Peyer's patch (tissue), 4 donors: ENCODE measurements around the gene MAST4. TPM values are rescaled to one million over a fixed set of nuclear protein-coding genes. Genes with fewer than 3 reads are reported as not detected.

Experiments used
- DNase-seq, 3 donors: peaks; one replicate each; pipeline ENCODE4 v3.0.0-alpha.2; 2017 to 2019
- H3K27ac ChIP-seq, 4 donors: fragments of 200-600 bp; sonication (generic); one replicate each; pipeline ENCODE4 v1.5.1; 2016 to 2019
- H3K27me3 ChIP-seq, 2 donors: fragments of 200-600 bp; sonication (generic); one replicate each; pipeline ENCODE4 v1.5.1; 2019
- H3K36me3 ChIP-seq, 3 donors: fragments of 200-600 bp; sonication (generic); one replicate each; pipeline ENCODE4 v1.5.1; 2016 to 2019
- H3K4me1 ChIP-seq, 4 donors: fragments of 200-600 bp; sonication (generic); one replicate each; pipeline ENCODE4 v1.5.1; 2016 to 2019
- H3K4me3 ChIP-seq, 4 donors: fragments of 200-600 bp; sonication (generic); 1 replicate in 3 of 4; 2 replicates in 1 of 4; pipeline ENCODE4 v1.5.1; 2016 to 2019; ENCODE audit warnings: mild to moderate bottlenecking in 1 of 4
- H3K9me3 ChIP-seq, 4 donors: fragments of 200-600 bp; sonication (generic); one replicate each; pipeline ENCODE4 v1.5.1; 2016 to 2019; ENCODE audit warnings: mild to moderate bottlenecking in 1 of 4
- POLR2A ChIP-seq, 2 donors: fragments of 450-650 bp; IDR thresholded peaks; one replicate each; pipeline ENCODE4 v1.5.1; 2017; ENCODE audit warnings: antibody characterized with exemption in 2 of 2, mild to moderate bottlenecking in 2 of 2, moderate library complexity in 2 of 2
- total RNA-seq, 4 donors: library from RNA; depleted of rRNA; stranded (reverse); fragments of >200 nt; gene quantifications; one replicate each; pipeline ENCODE4 v1.1.0, GENCODE V29; 2016
- TF ChIP-seq, protein P1 (sequence below), 6 experiments: fragments of 450-650 bp in 4 of 6; fragments of 200-600 bp in 2 of 6; sonication (generic) in 1 of 6; IDR thresholded peaks; one replicate each; pipeline ENCODE4 v1.5.1; 2017 to 2019; ENCODE audit warnings: antibody characterized with exemption in 6 of 6, mild to moderate bottlenecking in 3 of 6, moderate library complexity in 1 of 6

Gene MAST4
- total RNA-seq, 4 donors from 2014 or later: 20.2 to 23.1 (median 21.4) TPM

DNA sequence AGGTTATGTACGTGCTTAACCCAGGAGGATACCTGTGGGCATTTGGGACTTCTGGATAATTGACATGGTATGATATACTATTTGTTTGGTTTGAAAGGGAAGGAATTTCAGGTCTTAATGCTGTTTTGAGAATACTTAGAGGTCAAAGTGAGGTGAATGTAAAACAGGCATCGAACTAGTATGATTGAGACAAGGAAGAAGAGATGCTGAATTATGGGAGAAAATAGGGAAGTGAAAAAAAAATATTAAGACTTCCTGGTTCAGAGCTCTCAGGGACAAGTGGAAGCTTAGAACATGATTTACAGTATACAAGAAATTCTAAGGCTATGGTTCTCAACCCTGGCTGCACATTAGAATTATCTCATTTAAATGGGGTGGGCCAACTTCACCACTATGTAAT lies 485.1 kb downstream of the MAST4 start:
- Histone ChIP-seq H3K4me1 (no peaks in the 10 kb centered on the region), H3K36me3 (no peaks in the 10 kb centered on the region)
- TF ChIP-seq, protein P1, sequence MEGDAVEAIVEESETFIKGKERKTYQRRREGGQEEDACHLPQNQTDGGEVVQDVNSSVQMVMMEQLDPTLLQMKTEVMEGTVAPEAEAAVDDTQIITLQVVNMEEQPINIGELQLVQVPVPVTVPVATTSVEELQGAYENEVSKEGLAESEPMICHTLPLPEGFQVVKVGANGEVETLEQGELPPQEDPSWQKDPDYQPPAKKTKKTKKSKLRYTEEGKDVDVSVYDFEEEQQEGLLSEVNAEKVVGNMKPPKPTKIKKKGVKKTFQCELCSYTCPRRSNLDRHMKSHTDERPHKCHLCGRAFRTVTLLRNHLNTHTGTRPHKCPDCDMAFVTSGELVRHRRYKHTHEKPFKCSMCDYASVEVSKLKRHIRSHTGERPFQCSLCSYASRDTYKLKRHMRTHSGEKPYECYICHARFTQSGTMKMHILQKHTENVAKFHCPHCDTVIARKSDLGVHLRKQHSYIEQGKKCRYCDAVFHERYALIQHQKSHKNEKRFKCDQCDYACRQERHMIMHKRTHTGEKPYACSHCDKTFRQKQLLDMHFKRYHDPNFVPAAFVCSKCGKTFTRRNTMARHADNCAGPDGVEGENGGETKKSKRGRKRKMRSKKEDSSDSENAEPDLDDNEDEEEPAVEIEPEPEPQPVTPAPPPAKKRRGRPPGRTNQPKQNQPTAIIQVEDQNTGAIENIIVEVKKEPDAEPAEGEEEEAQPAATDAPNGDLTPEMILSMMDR (IDR thresholded peaks at IDR 0.05): no peak
- TF ChIP-seq POLR2A (IDR thresholded peaks at IDR 0.05): no peak

DNA sequence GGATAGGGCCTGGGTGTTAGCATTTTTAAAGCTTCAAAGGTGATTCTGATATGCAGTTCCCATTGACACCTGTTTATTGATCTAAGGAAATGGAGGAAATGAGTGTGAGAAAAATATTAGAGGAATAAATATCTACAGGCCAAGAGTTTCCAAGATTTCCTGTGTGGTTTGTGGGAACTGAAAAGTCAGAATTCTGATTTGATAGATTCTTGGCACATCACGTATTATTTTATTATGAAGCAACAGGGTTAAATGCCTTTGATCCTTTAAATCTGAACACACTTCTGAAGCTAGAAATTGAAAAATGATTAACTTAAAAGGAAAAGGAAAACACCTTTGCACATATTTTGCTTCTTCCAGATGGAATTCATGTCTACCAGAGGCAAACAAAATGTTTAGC lies 486.7 kb downstream of the MAST4 start:
- no peaks in the 10 kb centered on the region for H3K27me3 ChIP-seq
- no peaks in the 10 kb centered on the region for H3K36me3 ChIP-seq
- TF ChIP-seq POLR2A (IDR thresholded peaks at IDR 0.05): no peak
- TF ChIP-seq, protein P1 (IDR thresholded peaks at IDR 0.05): no peak
- no peaks in the 10 kb centered on the region for H3K4me1 ChIP-seq
- no peak for DNase-seq
- H3K9me3 ChIP-seq: no peaks in the 10 kb centered on the region
- H3K27ac ChIP-seq: no peak overlapping the region
- H3K4me3 ChIP-seq: no peak overlapping the region

More for the DNA sequence above, 485.1 kb downstream of the MAST4 start:
- H3K27me3 ChIP-seq: no peaks in the 10 kb centered on the region
- H3K4me3 ChIP-seq: no peak overlapping the region
- DNase-seq: no peak
- no peaks in the 10 kb centered on the region for H3K9me3 ChIP-seq
- no peak overlapping the region for H3K27ac ChIP-seq

DNA sequence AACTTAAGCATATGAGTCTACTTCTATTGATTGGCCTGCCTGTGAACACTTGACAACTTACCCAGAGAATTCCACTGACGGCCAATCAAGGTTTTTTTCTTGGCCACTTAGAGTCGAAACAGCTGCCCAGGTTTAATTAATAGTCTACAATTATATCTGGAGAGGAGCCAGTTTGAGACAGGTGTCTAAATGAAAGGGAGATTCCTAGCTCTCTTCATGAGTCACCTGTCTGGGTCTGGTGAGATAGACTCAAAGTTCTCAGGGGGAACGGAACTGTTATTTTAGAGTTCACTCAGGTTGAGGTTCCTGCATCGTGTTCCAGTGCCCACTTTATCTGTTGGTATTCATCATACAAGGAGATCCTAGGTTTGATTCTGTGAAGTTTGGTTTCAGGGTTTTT lies 489.4 kb downstream of the MAST4 start:
- Histone ChIP-seq H3K36me3 (no peaks in the 10 kb centered on the region), H3K4me3 (no peak overlapping the region), H3K27ac (no peak overlapping the region), H3K9me3 (no peaks in the 10 kb centered on the region), H3K4me1 (no peaks in the 10 kb centered on the region), H3K27me3 (no peaks in the 10 kb centered on the region)
- DNase-seq: no peak
- TF ChIP-seq POLR2A (IDR thresholded peaks at IDR 0.05): no peak
- TF ChIP-seq, protein P1 (IDR thresholded peaks at IDR 0.05): no peak

DNA sequence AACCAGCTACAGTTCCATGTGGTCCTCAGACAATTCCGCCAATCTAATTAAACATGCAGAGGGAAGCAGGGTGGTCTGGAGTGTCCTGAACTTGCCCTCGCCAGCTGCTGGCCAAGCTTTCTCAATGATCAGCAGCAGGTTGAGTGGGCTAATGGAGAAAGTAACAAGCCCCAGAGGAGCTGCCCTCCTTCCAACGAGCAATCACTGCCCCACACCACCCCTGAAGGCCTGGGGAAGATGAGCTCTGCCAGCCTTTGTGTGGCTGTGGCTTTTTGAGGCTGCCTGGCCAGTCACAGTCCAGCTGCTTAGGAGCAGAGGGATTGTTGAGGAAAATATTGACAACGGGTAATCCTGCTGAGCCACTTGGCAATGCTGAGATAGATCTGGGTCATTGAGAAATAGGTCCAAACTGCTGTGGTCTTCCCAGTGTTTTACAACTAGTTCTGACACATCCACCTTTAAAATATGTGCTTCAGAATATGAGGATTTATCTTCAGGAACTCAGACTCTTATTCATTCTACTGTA lies 493.1 kb downstream of the MAST4 start:
- Histone ChIP-seq H3K27me3 (no peaks in the 10 kb centered on the region), H3K4me1 (no peaks in the 10 kb centered on the region), H3K9me3 (no peaks in the 10 kb centered on the region), H3K36me3 (no peaks in the 10 kb centered on the region), H3K27ac (peak overlapping the region in 1 of 4 donors; percentile 17), H3K4me3 (no peak overlapping the region)
- DNase-seq: no peak
- no peak for TF ChIP-seq POLR2A (IDR thresholded peaks at IDR 0.05)
- TF ChIP-seq, protein P1 (IDR thresholded peaks at IDR 0.05): no peak

DNA sequence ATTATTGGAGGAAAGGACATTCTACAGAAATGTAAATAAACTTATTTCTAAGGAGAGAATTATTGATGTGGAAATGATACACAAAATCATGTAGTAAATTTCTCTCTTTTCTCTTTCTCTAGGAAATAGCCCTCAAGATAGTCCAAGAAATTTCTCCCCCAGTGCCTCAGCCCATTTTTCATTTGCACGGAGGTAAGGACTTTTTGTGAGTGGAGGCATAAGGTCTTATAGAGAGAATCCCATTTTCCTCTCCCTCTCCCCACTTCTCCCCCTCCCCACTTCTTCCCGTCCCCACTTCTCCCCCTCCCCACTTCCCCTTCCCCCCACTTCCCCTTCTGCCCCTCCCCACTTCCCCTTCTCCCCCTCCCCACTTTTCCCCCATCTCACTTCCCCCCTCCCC lies 493.8 kb downstream of the MAST4 start:
- H3K36me3 ChIP-seq: no peaks in the 10 kb centered on the region
- H3K27ac ChIP-seq: no peak overlapping the region
- H3K4me1 ChIP-seq: peaks cover 0 to 7% (median 0%) of the 10 kb centered on the region in 4 donors
- no peaks in the 10 kb centered on the region for H3K27me3 ChIP-seq
- DNase-seq: no peak
- TF ChIP-seq POLR2A (IDR thresholded peaks at IDR 0.05): no peak
- TF ChIP-seq, protein P1 (IDR thresholded peaks at IDR 0.05): no peak
- H3K9me3 ChIP-seq: no peaks in the 10 kb centered on the region
- no peak overlapping the region for H3K4me3 ChIP-seq

DNA sequence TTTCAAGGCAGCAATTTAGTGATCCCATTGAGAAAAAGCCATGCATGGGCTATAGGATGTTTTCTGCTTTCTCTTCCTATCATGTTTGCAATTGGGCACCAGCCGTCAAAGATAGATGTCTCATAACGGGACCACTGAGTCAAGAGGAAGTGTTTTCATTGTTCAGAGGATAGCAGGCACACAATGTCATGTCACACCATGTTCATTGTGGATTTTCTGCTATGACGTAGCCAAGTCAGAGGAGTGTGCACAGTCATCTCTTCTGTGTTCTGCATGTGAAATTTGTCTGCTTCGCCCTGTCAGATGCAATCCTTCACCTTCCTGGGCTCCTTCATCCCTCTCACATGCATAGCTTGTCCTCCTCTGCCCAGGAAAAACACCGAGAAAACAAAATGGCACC lies 494.4 kb downstream of the MAST4 start:
- TF ChIP-seq POLR2A (IDR thresholded peaks at IDR 0.05): no peak
- TF ChIP-seq, protein P1 (IDR thresholded peaks at IDR 0.05): no peak

More for the DNA sequence above, 494.4 kb downstream of the MAST4 start:
- Histone ChIP-seq H3K9me3 (no peaks in the 10 kb centered on the region), H3K4me3 (no peak overlapping the region), H3K27me3 (no peaks in the 10 kb centered on the region), H3K27ac (no peak overlapping the region), H3K36me3 (no peaks in the 10 kb centered on the region), H3K4me1 (peaks cover 0 to 13% (median 0%) of the 10 kb centered on the region in 4 donors)
- DNase-seq: no peak
